Adrenal gland (tissue), 12 donors: ENCODE results near the gene LEMD1. TPM values are rescaled to one million over a fixed set of nuclear protein-coding genes. Genes with fewer than 3 reads are reported as not detected.

Experiments
- DNase-seq, 7 donors: peaks; one replicate each; pipeline ENCODE4 v3.0.0-alpha.2; 2019 to 2020
- H3K27ac ChIP-seq, 5 donors: fragments of 200-600 bp; sonication (generic) in 4 of 5; 1 replicate in 3 of 5; 2 replicates in 2 of 5; pipeline versions ENCODE4 v1.5.1 to v1.8.0; 2016 to 2020; ENCODE audit warnings: mild to moderate bottlenecking in 1 of 5
- H3K27me3 ChIP-seq: fragments of 200-600 bp; 2 replicates; pipeline ENCODE4 v1.8.0; 2021
- H3K36me3 ChIP-seq, 2 donors: fragments of 200-600 bp; replicated peaks in 1 of 2; 1 replicate in 1 of 2; 2 replicates in 1 of 2; pipeline versions ENCODE4 v1.5.1 to v1.8.0; 2018 to 2022
- H3K4me1 ChIP-seq, 2 donors: fragments of 200-600 bp; replicated peaks in 1 of 2; 1 replicate in 1 of 2; 2 replicates in 1 of 2; pipeline versions ENCODE4 v1.5.1 to v1.8.0; 2018 to 2021
- H3K4me3 ChIP-seq, 4 donors: fragments of 200-600 bp; sonication (generic) in 3 of 4; one replicate each; pipeline ENCODE4 v1.5.1; 2016 to 2018
- H3K9me3 ChIP-seq, 3 donors: fragments of 200-600 bp; sonication (generic) in 1 of 3; replicated peaks in 1 of 3; 1 replicate in 2 of 3; 2 replicates in 1 of 3; pipeline versions ENCODE4 v1.5.1 to v1.8.0; 2016 to 2021
- CTCF ChIP-seq, 6 experiments: fragments of 450-650 bp in 4 of 6; fragments of 200-600 bp in 2 of 6; sonication (generic) in 1 of 6; IDR thresholded peaks; 1 replicate in 5 of 6; 2 replicates in 1 of 6; pipeline versions ENCODE4 v1.5.1 to v1.8.0; 2016 to 2021; ENCODE audit warnings: antibody characterized with exemption in 6 of 6, mild to moderate bottlenecking in 2 of 6, moderate library complexity in 1 of 6
- POLR2A ChIP-seq, 2 donors: fragments of 450-650 bp; IDR thresholded peaks; one replicate each; pipeline ENCODE4 v1.6.1; 2017; ENCODE audit warnings: antibody characterized with exemption in 2 of 2, mild to moderate bottlenecking in 2 of 2, moderate library complexity in 1 of 2
- WGBS, 4 donors: extraction: QIAGEN DNeasy Blood & Tissue Kit in 2 of 4; methylation state at CpG; one replicate each; pipeline versions ENCODE4 v1.1.5 to v1.1.7; 2013 to 2017; 5-methylcytosine and 5-hydroxymethylcytosine counted together
- intact Hi-C, 2 donors: fragments of 100-400 bp; cut with DNase I; formaldehyde crosslinking; loops; one replicate each; pipeline versions ENCODE4 v1.14.1 to v1.15.0; 2022 to 2023
- polyA plus RNA-seq, 3 donors: library from polyadenylated mRNA; stranded (reverse); fragments of 200-250 nt in 2 of 3; fragments of 350-450 nt in 1 of 3; fragmentation: Illumina TruSeq in 1 of 3; extraction: RNeasy Lipid Tissue Mini Kit (QIAGEN cat#74804) in 1 of 3; gene quantifications; one replicate each; pipeline ENCODE4 v1.2.3, GENCODE V29; 2013 to 2014
- total RNA-seq, 9 donors: library from RNA; depleted of rRNA in 4 of 9; stranded (reverse); fragments of >200 nt in 4 of 9; fragments of 120-200 nt in 1 of 9; fragmentation: NEBNext Ultra II Directional in 1 of 9; extraction: Animal tissue kit (Norgen Biotek cat#: 25700) in 1 of 9; gene quantifications; one replicate each; pipeline versions ENCODE4 v1.1.0 to v1.2.4, GENCODE V29; 2013 to 2023
- donor health status: healthy with polysubstance abuse.
- donor health status: Bipolar disorder and iron deficiency.
- donor health status: DM: yes; HTN: yes; CAD: no.
- donor health status: DM: no; HTN: no; CAD: no.
- donor health status: DM: no; HTN: no; CAD: no.
- donor health status: DM: yes; HTN: yes; CAD: no.

LEMD1 gene
- total and polyA plus RNA-seq, 12 donors, result 0.64 TPM; not detected in 11

- TF ChIP-seq CTCF (IDR thresholded peaks at IDR 0.05), result no peak
- Histone ChIP-seq H3K4me3 (no peak overlapping the region), H3K9me3 (no peaks in the 10 kb centered on the region), H3K27ac (no peak overlapping the region), H3K36me3 (no peaks in the 10 kb centered on the region), H3K27me3 (peaks cover 44% of the 10 kb centered on the region), H3K4me1 (peaks cover 0 to 20% of the 10 kb centered on the region in 2 donors)
- no peak for DNase-seq
- intact Hi-C loops, result no loop called here
- WGBS, 4 donors, result 51 to 71% (median 59%) methylated on average over 2 of the region's 2 CpGs
Measured at GRCh38 chr1:205452364-205452763, 30.5 kb upstream of the LEMD1 start.

- TF ChIP-seq CTCF (IDR thresholded peaks at IDR 0.05), result no peak
- TF ChIP-seq POLR2A (IDR thresholded peaks at IDR 0.05), result no peak
- Histone ChIP-seq H3K4me1 (peaks cover 0 to 14% of the 10 kb centered on the region in 2 donors), H3K4me3 (no peak overlapping the region), H3K27ac (no peak overlapping the region), H3K36me3 (no peaks in the 10 kb centered on the region), H3K9me3 (no peaks in the 10 kb centered on the region), H3K27me3 (peaks cover 38% of the 10 kb centered on the region)
- 42 to 65% (median 57%) methylated on average over 2 of the region's 2 CpGs for WGBS, 4 donors
- no peak for DNase-seq
- intact Hi-C loops, result no loop called here
Measured at GRCh38 chr1:205451759-205452164, 29.9 kb upstream of the LEMD1 start.

GRCh38 chr1:205451202-205451601, 29.3 kb upstream of the LEMD1 start:
- no peak for TF ChIP-seq CTCF (IDR thresholded peaks at IDR 0.05)
- TF ChIP-seq POLR2A (IDR thresholded peaks at IDR 0.05), result no peak
- no peaks in the 10 kb centered on the region for H3K9me3 ChIP-seq
- no peak overlapping the region for H3K4me3 ChIP-seq
- H3K36me3 ChIP-seq, result no peaks in the 10 kb centered on the region
- 47 to 69% (median 59%) methylated on average over 5 of the region's 5 CpGs for WGBS, 4 donors
- H3K27me3 ChIP-seq, result peaks cover 33% of the 10 kb centered on the region
- no peak overlapping the region for H3K27ac ChIP-seq
- intact Hi-C loops, result no loop called here
- DNase-seq, result no peak
- peaks cover 0 to 8% of the 10 kb centered on the region in 2 donors for H3K4me1 ChIP-seq

- Histone ChIP-seq H3K4me1 (peaks cover 0 to under 1% of the 10 kb centered on the region in 2 donors), H3K36me3 (no peaks in the 10 kb centered on the region), H3K27me3 (peaks cover 25% of the 10 kb centered on the region), H3K9me3 (no peaks in the 10 kb centered on the region), H3K4me3 (no peak overlapping the region), H3K27ac (no peak overlapping the region)
- WGBS, 4 donors, result 45 to 56% (median 50%) methylated on average over 4 of the region's 4 CpGs
- DNase-seq, result no peak
- TF ChIP-seq POLR2A (IDR thresholded peaks at IDR 0.05) (no peak), CTCF (IDR thresholded peaks at IDR 0.05) (no peak)
- intact Hi-C loops, result no loop called here
Measured at GRCh38 chr1:205450448-205450847, 28.6 kb upstream of the LEMD1 start.
